Measurements from ENCODE around the gene ARTN. TPM values are rescaled to one million over a fixed set of nuclear protein-coding genes. Genes with fewer than 3 reads are reported as not detected.

Gene ARTN
- total RNA-seq, 2 donors from 2014 or later: 1.9 to 3.0 TPM

GRCh38 chr1:43981636-43982035, 48.0 kb downstream of the ARTN start:
- H3K27ac Mint-ChIP-seq: no peak overlapping the region
- H3K36me3 Mint-ChIP-seq (ENCODE audit: insufficient read depth in 2 of 2): peaks cover 12 to 22% of the 10 kb centered on the region in 2 donors
- no peaks in the 10 kb centered on the region for H3K9me3 Mint-ChIP-seq
- peaks cover 35% of the 10 kb centered on the region for H3K4me1 Mint-ChIP-seq (ENCODE audit: low read depth)
- H3K4me3 Mint-ChIP-seq: no peak overlapping the region
- DNase-seq (no peak), ATAC-seq (replicated peaks in 1 of 2) (no peak)
- no peaks in the 10 kb centered on the region for H3K27me3 Mint-ChIP-seq (ENCODE audit: low read depth)

GRCh38 chr1:43982241-43982640, 48.6 kb downstream of the ARTN start:
- no peak overlapping the region for H3K27ac Mint-ChIP-seq
- H3K4me3 Mint-ChIP-seq: no peak overlapping the region
- H3K27me3 Mint-ChIP-seq (ENCODE audit: low read depth): no peaks in the 10 kb centered on the region
- ATAC-seq (replicated peaks in 1 of 2) (no peak), DNase-seq (no peak)
- H3K4me1 Mint-ChIP-seq (ENCODE audit: low read depth): peaks cover 29% of the 10 kb centered on the region
- peaks cover 11 to 16% of the 10 kb centered on the region in 2 donors for H3K36me3 Mint-ChIP-seq (ENCODE audit: insufficient read depth in 2 of 2)
- no peaks in the 10 kb centered on the region for H3K9me3 Mint-ChIP-seq

- no peak overlapping the region for H3K27ac Mint-ChIP-seq
- H3K27me3 Mint-ChIP-seq (ENCODE audit: low read depth): no peaks in the 10 kb centered on the region
- ATAC-seq (replicated peaks in 1 of 2) (no peak), DNase-seq (no peak)
- no peak overlapping the region for H3K4me3 Mint-ChIP-seq
- no peaks in the 10 kb centered on the region for H3K9me3 Mint-ChIP-seq
- peaks cover 23% of the 10 kb centered on the region for H3K4me1 Mint-ChIP-seq (ENCODE audit: low read depth)
- peaks cover 5 to 10% of the 10 kb centered on the region in 2 donors for H3K36me3 Mint-ChIP-seq (ENCODE audit: insufficient read depth in 2 of 2)
Observed at GRCh38 chr1:43982808-43983207, 49.2 kb downstream of the ARTN start.

GRCh38 chr1:43983253-43983899, 49.8 kb downstream of the ARTN start:
- H3K4me1 Mint-ChIP-seq (ENCODE audit: low read depth): peaks cover 17% of the 10 kb centered on the region
- H3K27ac Mint-ChIP-seq: no peak overlapping the region
- ATAC-seq (replicated peaks in 1 of 2): no peak
- H3K9me3 Mint-ChIP-seq: no peaks in the 10 kb centered on the region
- peaks cover 4 to 9% of the 10 kb centered on the region in 2 donors for H3K36me3 Mint-ChIP-seq (ENCODE audit: insufficient read depth in 2 of 2)
- H3K4me3 Mint-ChIP-seq: no peak overlapping the region
- no peaks in the 10 kb centered on the region for H3K27me3 Mint-ChIP-seq (ENCODE audit: low read depth)
- no peak for DNase-seq

- Mint-ChIP-seq H3K9me3 (no peaks in the 10 kb centered on the region), H3K36me3 (ENCODE audit: insufficient read depth in 2 of 2) (peaks cover 3 to 5% of the 10 kb centered on the region in 2 donors), H3K4me1 (ENCODE audit: low read depth) (peaks cover 11% of the 10 kb centered on the region), H3K27me3 (ENCODE audit: low read depth) (no peaks in the 10 kb centered on the region), H3K4me3 (no peak overlapping the region), H3K27ac (no peak overlapping the region)
- ATAC-seq (replicated peaks in 1 of 2) (no peak), DNase-seq (no peak)
Observed at GRCh38 chr1:43984855-43985254, 51.3 kb downstream of the ARTN start.

- no peaks in the 10 kb centered on the region for H3K4me1 Mint-ChIP-seq (ENCODE audit: low read depth)
Observed at GRCh38 chr1:43985984-43986595, 52.5 kb downstream of the ARTN start.

GRCh38 chr1:43986712-43987111, 53.1 kb downstream of the ARTN start:
- Mint-ChIP-seq H3K9me3 (no peaks in the 10 kb centered on the region), H3K4me1 (ENCODE audit: low read depth) (no peaks in the 10 kb centered on the region), H3K27ac (no peak overlapping the region), H3K36me3 (ENCODE audit: insufficient read depth in 2 of 2) (peaks cover 0 to 5% of the 10 kb centered on the region in 2 donors), H3K27me3 (ENCODE audit: low read depth) (no peaks in the 10 kb centered on the region), H3K4me3 (no peak overlapping the region)
- ATAC-seq (replicated peaks in 1 of 2): no peak
- no peak for DNase-seq

More at GRCh38 chr1:43985984-43986595, 52.5 kb downstream of the ARTN start:
- H3K27me3 Mint-ChIP-seq (ENCODE audit: low read depth): no peaks in the 10 kb centered on the region
- H3K9me3 Mint-ChIP-seq: no peaks in the 10 kb centered on the region
- H3K36me3 Mint-ChIP-seq (ENCODE audit: insufficient read depth in 2 of 2): peaks cover 0 to 5% of the 10 kb centered on the region in 2 donors
- no peak overlapping the region for H3K4me3 Mint-ChIP-seq
- no peak for DNase-seq
- H3K27ac Mint-ChIP-seq: no peak overlapping the region
- ATAC-seq (replicated peaks in 1 of 2): no peak

Other genes starting within 250 kb of the ARTN start
- 10 to 100 TPM; 25.3 to 34.9 TPM for gene ST3GAL3, start 226.3 kb upstream of the ARTN start, total RNA-seq
- 10 to 100 TPM; 21.0 to 27.3 TPM for gene IPO13, start 13.1 kb downstream of the ARTN start, total RNA-seq
- 10 to 100 TPM; 21.4 to 31.0 TPM for gene DPH2, start 36.2 kb downstream of the ARTN start, total RNA-seq
- gene ATP6V0B, start 41.2 kb downstream of the ARTN start, total RNA-seq: 10 to 100 TPM; 89.9 to 98.0 TPM
- 10 to 100 TPM; 19.5 to 20.4 TPM for gene B4GALT2, start 45.4 kb downstream of the ARTN start, total RNA-seq
- gene CCDC24, start 57.8 kb downstream of the ARTN start, total RNA-seq: 1 to 10 TPM in 1 of 2 donors, under 1 TPM in 1; 0.99 to 1.4 TPM
- gene SLC6A9, start 97.7 kb downstream of the ARTN start, total RNA-seq: 10 to 100 TPM; 24.5 to 28.3 TPM
- gene KLF17, start 185.0 kb downstream of the ARTN start, total RNA-seq: not detected
- not detected for gene KLF18, start 207.8 kb downstream of the ARTN start, total RNA-seq